H1 (cell line): ENCODE measurements around the gene EHHADH. TPM values are rescaled to one million over a fixed set of nuclear protein-coding genes. Genes with fewer than 3 reads are reported as not detected.

Experiments
- CHD7 ChIP-seq: fragments of 300-600 bp; sonication (generic); IDR thresholded peaks from 2 replicates; pipeline ENCODE4 v1.7.1; 2012; ENCODE audit warnings: low read length, moderate library complexity, mild to moderate bottlenecking, inconsistent platforms; ENCODE audit not compliant: insufficient replicate concordance
- polyA plus RNA-seq, 7 experiments: library from polyadenylated mRNA; depleted of rRNA in 3 of 7; stranded (reverse) in 5 of 7; unstranded in 2 of 7; fragments of >200 nt in 5 of 7; fragments of 200-250 nt in 2 of 7; gene quantifications; 1 replicate in 5 of 7; 2 replicates in 1 of 7; 4 replicates in 1 of 7; pipeline versions ENCODE4 v1.2.1 to v1.2.3, GENCODE V29; 2011 to 2013; ENCODE audit warnings: missing spikeins in 2 of 7, mixed read lengths in 2 of 7
- total RNA-seq: library from RNA; stranded (reverse); fragmentation: NEBNext Ultra II Directional; extraction: Animal tissue kit (Norgen Biotek cat#: 25700); gene quantifications from 2 replicates; pipeline ENCODE4 v1.2.1, GENCODE V29; 2021

EHHADH gene
- total and polyA plus RNA-seq, 2 of the 8 experiments (the other 6 are each of a cell fraction or from before 2014, with no cell fraction given) = 1.4 to 3.5 TPM

- no peak for TF ChIP-seq CHD7
Observed at GRCh38 chr3:185225523-185225922, 28.3 kb downstream of the EHHADH start (continued).
